ENCODE measurements around the gene GPLD1. TPM values are rescaled to one million over a fixed set of nuclear protein-coding genes. Genes with fewer than 3 reads are reported as not detected.

GPLD1 gene
- total and polyA plus RNA-seq, 9 of the 15 experiments (the other 6 are each of a cell fraction or from before 2014, with no cell fraction given): 0.11 to 1.3 (median 0.82) TPM

DNA sequence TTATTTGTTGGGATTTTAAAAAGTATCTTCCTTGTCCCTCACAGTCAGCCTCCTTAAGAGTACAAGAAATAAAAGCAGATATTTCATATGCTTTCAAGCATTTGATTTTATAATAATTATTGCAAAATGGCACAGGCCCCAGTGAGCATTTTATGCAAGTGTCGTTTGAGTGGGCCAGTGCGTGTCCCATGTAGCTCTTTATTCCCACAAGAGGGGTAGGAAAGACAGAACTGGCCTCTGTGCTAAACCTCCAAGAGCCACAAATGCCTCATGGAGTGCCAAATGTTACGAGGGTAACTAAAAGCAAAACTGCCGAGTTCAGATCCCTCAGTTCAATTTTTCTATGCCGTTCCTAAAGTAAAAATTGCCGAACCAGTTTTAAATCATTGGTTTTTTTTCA lies 12.7 kb downstream of the GPLD1 start:
- Histone ChIP-seq H3K27ac (ENCODE audit: extremely low read depth, low read depth, low read length) (no peak overlapping the region), H3K9me3 (replicated peaks; ENCODE audit: control insufficient read depth, insufficient read depth, low read depth, low read length) (0 out of 2 replicates have a peak, but pooled peaks cover 2% of the 10 kb centered on the region), H3K4me1 (replicated peaks in 1 of 2; ENCODE audit: control insufficient read depth in 2 of 2, insufficient read depth in 2 of 2, low read length in 2 of 2) (no peaks in the 10 kb centered on the region), H4K20me1 (replicated peaks; ENCODE audit: control insufficient read depth, insufficient read depth, low read length) (no peaks in the 10 kb centered on the region), H3K27me3 (ENCODE audit: control insufficient read depth in 2 of 2, insufficient read depth in 2 of 2, low read length in 2 of 2) (no peaks in the 10 kb centered on the region), H3K4me2 (ENCODE audit: insufficient read depth, low read length) (no peak overlapping the region), H3K9me1 (ENCODE audit: control insufficient read depth, insufficient read depth, low read length) (no peaks in the 10 kb centered on the region), H3K9ac (ENCODE audit: insufficient read depth in 1 of 2, low read depth in 2 of 2, low read length in 2 of 2) (no peak overlapping the region), H3K79me2 (ENCODE audit: control insufficient read depth, insufficient read depth, low read length) (no peaks in the 10 kb centered on the region), H2AFZ (ENCODE audit: low read depth, low read length) (no peak overlapping the region), H3K36me3 (ENCODE audit: control insufficient read depth, insufficient read depth, low read length) (no peaks in the 10 kb centered on the region), H3K4me3 (no peak overlapping the region)
- BruUV-seq (replicated peaks): no TSS peak
- DNase-seq (ENCODE audit: extremely low read depth in 1 of 4, low spot score in 3 of 4): no peak
- ChIA-PET CTCF (ENCODE audit: low intra/inter-chr PET ratio) (no interaction called here), POLR2A (no interaction called here)
- in situ Hi-C loops (cut with MboI): no loop called here
- intact Hi-C loops (cut with micrococcal nuclease): no loop called here
- FAIRE-seq: no peak
- WGBS (ENCODE audit: insufficient coverage, low coverage, missing lambda C conversion rate): 18% methylated on average over 6 of the region's 6 CpGs
- ATAC-seq: no peak
- no peak for TF ChIP-seq MCM5 (IDR thresholded peaks at IDR 0.05; ENCODE audit: low read depth)
- no peak for TF ChIP-seq RB1 (IDR thresholded peaks at IDR 0.05; ENCODE audit: low read depth)
- no peak for TF ChIP-seq NCOA6 (IDR thresholded peaks at IDR 0.05)
- TF ChIP-seq, protein P1, sequence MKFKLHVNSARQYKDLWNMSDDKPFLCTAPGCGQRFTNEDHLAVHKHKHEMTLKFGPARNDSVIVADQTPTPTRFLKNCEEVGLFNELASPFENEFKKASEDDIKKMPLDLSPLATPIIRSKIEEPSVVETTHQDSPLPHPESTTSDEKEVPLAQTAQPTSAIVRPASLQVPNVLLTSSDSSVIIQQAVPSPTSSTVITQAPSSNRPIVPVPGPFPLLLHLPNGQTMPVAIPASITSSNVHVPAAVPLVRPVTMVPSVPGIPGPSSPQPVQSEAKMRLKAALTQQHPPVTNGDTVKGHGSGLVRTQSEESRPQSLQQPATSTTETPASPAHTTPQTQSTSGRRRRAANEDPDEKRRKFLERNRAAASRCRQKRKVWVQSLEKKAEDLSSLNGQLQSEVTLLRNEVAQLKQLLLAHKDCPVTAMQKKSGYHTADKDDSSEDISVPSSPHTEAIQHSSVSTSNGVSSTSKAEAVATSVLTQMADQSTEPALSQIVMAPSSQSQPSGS (CRISPR knock-in tag; IDR thresholded peaks at IDR 0.05): no peak
- TF ChIP-seq, protein P2, sequence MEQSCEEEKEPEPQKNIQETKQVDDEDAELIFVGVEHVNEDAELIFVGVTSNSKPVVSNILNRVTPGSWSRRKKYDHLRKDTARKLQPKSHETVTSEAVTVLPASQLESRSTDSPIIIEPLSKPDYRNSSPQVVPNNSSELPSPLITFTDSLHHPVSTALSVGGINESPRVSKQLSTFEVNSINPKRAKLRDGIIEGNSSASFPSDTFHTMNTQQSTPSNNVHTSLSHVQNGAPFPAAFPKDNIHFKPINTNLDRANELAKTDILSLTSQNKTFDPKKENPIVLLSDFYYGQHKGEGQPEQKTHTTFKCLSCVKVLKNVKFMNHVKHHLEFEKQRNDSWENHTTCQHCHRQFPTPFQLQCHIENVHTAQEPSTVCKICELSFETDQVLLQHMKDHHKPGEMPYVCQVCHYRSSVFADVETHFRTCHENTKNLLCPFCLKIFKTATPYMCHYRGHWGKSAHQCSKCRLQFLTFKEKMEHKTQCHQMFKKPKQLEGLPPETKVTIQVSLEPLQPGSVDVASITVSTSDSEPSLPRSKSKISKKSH (CRISPR knock-in tag; IDR thresholded peaks at IDR 0.05): no peak
- TF ChIP-seq SRSF3 (IDR thresholded peaks at IDR 0.05; ENCODE audit: insufficient read depth, low read length): no peak
- TF ChIP-seq ZNF830 (CRISPR knock-in tag; IDR thresholded peaks at IDR 0.05): no peak
- TF ChIP-seq NCOA2 (IDR thresholded peaks at IDR 0.05; ENCODE audit: partially characterized antibody in 2 of 2): no peak
- TF ChIP-seq PHB2 (IDR thresholded peaks at IDR 0.05; ENCODE audit: low read depth): no peak
- no peak for TF ChIP-seq ZNF444 (CRISPR knock-in tag; IDR thresholded peaks at IDR 0.05)
- TF ChIP-seq, protein P3, sequence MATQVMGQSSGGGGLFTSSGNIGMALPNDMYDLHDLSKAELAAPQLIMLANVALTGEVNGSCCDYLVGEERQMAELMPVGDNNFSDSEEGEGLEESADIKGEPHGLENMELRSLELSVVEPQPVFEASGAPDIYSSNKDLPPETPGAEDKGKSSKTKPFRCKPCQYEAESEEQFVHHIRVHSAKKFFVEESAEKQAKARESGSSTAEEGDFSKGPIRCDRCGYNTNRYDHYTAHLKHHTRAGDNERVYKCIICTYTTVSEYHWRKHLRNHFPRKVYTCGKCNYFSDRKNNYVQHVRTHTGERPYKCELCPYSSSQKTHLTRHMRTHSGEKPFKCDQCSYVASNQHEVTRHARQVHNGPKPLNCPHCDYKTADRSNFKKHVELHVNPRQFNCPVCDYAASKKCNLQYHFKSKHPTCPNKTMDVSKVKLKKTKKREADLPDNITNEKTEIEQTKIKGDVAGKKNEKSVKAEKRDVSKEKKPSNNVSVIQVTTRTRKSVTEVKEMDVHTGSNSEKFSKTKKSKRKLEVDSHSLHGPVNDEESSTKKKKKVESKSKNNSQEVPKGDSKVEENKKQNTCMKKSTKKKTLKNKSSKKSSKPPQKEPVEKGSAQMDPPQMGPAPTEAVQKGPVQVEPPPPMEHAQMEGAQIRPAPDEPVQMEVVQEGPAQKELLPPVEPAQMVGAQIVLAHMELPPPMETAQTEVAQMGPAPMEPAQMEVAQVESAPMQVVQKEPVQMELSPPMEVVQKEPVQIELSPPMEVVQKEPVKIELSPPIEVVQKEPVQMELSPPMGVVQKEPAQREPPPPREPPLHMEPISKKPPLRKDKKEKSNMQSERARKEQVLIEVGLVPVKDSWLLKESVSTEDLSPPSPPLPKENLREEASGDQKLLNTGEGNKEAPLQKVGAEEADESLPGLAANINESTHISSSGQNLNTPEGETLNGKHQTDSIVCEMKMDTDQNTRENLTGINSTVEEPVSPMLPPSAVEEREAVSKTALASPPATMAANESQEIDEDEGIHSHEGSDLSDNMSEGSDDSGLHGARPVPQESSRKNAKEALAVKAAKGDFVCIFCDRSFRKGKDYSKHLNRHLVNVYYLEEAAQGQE (IDR thresholded peaks at IDR 0.05; ENCODE audit: borderline replicate concordance): no peak
- TF ChIP-seq, protein P3 (CRISPR knock-in tag; IDR thresholded peaks at IDR 0.05; ENCODE audit: low read depth): no peak
- TF ChIP-seq ZNF766 (CRISPR knock-in tag; conservative IDR thresholded peaks at IDR 0.05): no peak
- no peak for TF ChIP-seq HNRNPLL (IDR thresholded peaks at IDR 0.05; ENCODE audit: low read depth, low read length, poor library complexity, severe bottlenecking)
